Chondrocyte (in vitro differentiated cells): ENCODE results near the gene ARHGEF17. TPM values are rescaled to one million over a fixed set of nuclear protein-coding genes. Genes with fewer than 3 reads are reported as not detected.

Source experiments
- DNase-seq: peaks from one replicate; pipeline ENCODE4 v3.0.0; 2021; ENCODE audit warnings: mixed read lengths, low spot score
- H3K27ac Mint-ChIP-seq: one replicate; pipeline ENCODE4 v1.8.0; 2021; ENCODE audit warnings: mild to moderate bottlenecking, moderate library complexity, mixed read lengths; ENCODE audit not compliant: unreplicated experiment
- H3K27me3 Mint-ChIP-seq: 2 replicates; pipeline ENCODE4 v1.8.0; 2021; ENCODE audit warnings: low read depth, mixed read lengths
- H3K36me3 Mint-ChIP-seq: 2 replicates; pipeline ENCODE4 v1.8.0; 2021; ENCODE audit warnings: low read depth, mixed read lengths
- H3K4me1 Mint-ChIP-seq: 2 replicates; pipeline ENCODE4 v1.8.0; 2021; ENCODE audit warnings: low read depth, mild to moderate bottlenecking, mixed read lengths
- H3K4me3 Mint-ChIP-seq: one replicate; pipeline ENCODE4 v1.8.0; 2021; ENCODE audit warnings: mild to moderate bottlenecking, moderate library complexity, mixed read lengths; ENCODE audit not compliant: unreplicated experiment
- H3K9me3 Mint-ChIP-seq: 2 replicates; pipeline ENCODE4 v1.8.0; 2021; ENCODE audit warnings: low read depth, mixed read lengths
- CTCF ChIP-seq: fragments of 200-600 bp; sonication (generic); IDR thresholded peaks from 2 replicates; pipeline ENCODE4 v1.5.0; 2021; ENCODE audit warnings: antibody characterized with exemption, mild to moderate bottlenecking, moderate library complexity
- total RNA-seq: library from RNA; stranded (reverse); gene quantifications from 3 replicates; pipeline ENCODE4 v1.2.1, GENCODE V29; 2021

The ARHGEF17 gene
- total RNA-seq, 1 donor from 2014 or later: 114 TPM

- no peak for TF ChIP-seq CTCF
- no peaks in the 10 kb centered on the region for H3K27me3 Mint-ChIP-seq
- peak overlapping the region; percentile 51 for H3K27ac Mint-ChIP-seq
- peaks cover 25% of the 10 kb centered on the region for H3K4me1 Mint-ChIP-seq
- H3K36me3 Mint-ChIP-seq: peaks cover 2% of the 10 kb centered on the region
- no peak overlapping the region for H3K4me3 Mint-ChIP-seq
- no peaks in the 10 kb centered on the region for H3K9me3 Mint-ChIP-seq
- no peak for DNase-seq
Observed at GRCh38 chr11:73306069-73306841, 1.8 kb upstream of the ARHGEF17 start.

- Mint-ChIP-seq H3K36me3 (peaks cover 5% of the 10 kb centered on the region), H3K27me3 (no peaks in the 10 kb centered on the region), H3K27ac (peak overlapping the region; percentile 85), H3K9me3 (no peaks in the 10 kb centered on the region), H3K4me3 (peak overlapping the region; percentile 68), H3K4me1 (peaks cover 32% of the 10 kb centered on the region)
- TF ChIP-seq CTCF: no peak
- no peak for DNase-seq
Observed at GRCh38 chr11:73306977-73307322, 1.1 kb upstream of the ARHGEF17 start.

DNA sequence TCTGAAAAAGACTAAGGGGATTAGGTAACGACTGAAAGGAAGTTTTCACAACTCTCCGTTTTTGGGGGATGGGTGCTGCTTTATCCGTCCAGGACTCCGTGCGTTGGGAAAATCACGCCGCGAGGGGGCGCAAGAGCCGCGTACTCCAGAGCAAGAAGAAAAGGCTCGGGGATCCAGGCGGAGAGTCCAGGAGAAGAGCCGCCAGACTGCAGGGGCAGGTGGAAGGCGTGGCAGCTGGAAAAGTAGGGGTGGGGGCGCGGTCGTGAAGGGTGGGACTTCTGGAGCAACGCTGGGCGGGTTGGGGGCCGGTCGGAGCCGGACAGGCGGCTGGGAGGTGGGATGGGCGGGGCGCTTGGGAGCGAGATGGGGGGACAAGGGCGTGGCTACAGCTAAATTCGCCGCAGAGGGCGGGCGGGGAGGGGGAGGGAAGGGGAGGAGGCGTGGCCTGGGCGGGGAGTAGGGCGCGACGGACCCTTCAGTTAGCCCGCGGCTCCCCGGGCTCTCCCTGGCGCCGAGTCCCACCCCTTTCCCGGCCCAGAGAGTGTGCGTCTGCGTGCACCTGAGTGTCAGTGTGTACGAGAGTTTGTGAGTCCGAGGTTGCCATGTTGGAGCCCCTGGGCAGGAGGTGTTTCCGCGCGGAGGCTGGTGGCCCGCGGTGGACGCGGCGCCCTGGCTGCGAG, 613 bp upstream of the ARHGEF17 start:
- peak overlapping the region; percentile 85 for H3K27ac Mint-ChIP-seq
- TF ChIP-seq CTCF: peak; percentile 89
- H3K36me3 Mint-ChIP-seq: peaks cover 6% of the 10 kb centered on the region
- no peaks in the 10 kb centered on the region for H3K27me3 Mint-ChIP-seq
- no peaks in the 10 kb centered on the region for H3K9me3 Mint-ChIP-seq
- H3K4me1 Mint-ChIP-seq: peaks cover 37% of the 10 kb centered on the region
- peak overlapping the region; percentile 68 for H3K4me3 Mint-ChIP-seq
- DNase-seq: peak; percentile 99

- Mint-ChIP-seq H3K36me3 (peaks cover 6% of the 10 kb centered on the region), H3K4me3 (peak overlapping the region; percentile 86), H3K4me1 (peaks cover 54% of the 10 kb centered on the region), H3K27me3 (no peaks in the 10 kb centered on the region), H3K9me3 (no peaks in the 10 kb centered on the region), H3K27ac (peak overlapping the region; percentile 78)
- no peak for TF ChIP-seq CTCF
- peak; percentile 99 for DNase-seq
Observed at GRCh38 chr11:73308961-73309919, 1.2 kb downstream of the ARHGEF17 start.

DNA sequence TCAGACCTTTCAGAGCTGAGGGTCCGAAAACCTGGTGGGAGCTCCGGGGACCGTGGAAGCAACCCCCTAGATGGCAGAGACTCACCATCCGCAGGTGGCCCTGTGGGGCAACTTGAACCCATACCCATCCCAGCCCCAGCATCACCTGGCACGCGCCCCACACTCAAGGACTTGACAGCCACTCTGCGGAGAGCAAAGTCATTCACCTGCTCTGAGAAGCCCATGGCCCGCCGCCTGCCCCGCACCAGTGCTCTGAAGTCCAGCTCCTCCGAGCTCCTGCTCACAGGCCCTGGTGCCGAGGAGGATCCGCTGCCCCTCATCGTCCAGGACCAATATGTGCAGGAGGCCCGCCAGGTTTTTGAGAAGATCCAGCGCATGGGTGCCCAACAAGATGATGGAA, 2.0 kb downstream of the ARHGEF17 start:
- no peak for TF ChIP-seq CTCF
- no peaks in the 10 kb centered on the region for H3K9me3 Mint-ChIP-seq
- H3K4me3 Mint-ChIP-seq: peak overlapping the region; percentile 86
- H3K27me3 Mint-ChIP-seq: no peaks in the 10 kb centered on the region
- H3K36me3 Mint-ChIP-seq: peaks cover 6% of the 10 kb centered on the region
- DNase-seq: no peak
- peaks cover 63% of the 10 kb centered on the region for H3K4me1 Mint-ChIP-seq
- peak overlapping the region; percentile 17 for H3K27ac Mint-ChIP-seq
